GM12878 (cell line): ENCODE measurements around the gene YARS1. TPM values are rescaled to one million over a fixed set of nuclear protein-coding genes. Genes with fewer than 3 reads are reported as not detected.

Experiments
- ATAC-seq: fragments of 200-7000 bp; cut with Tn5 transposase; 3 replicates; pipeline ENCODE4 v1.9.1; 2020; ENCODE audit warnings: mild to moderate bottlenecking, moderate library complexity
- BruUV-seq: library from RNA; stranded (reverse); fragments of 400-500 nt; replicated peaks from 2 replicates; lab custom pipeline; 2021; lab: Mats Ljungman, UMichigan
- CTCF ChIA-PET: fragments of 300-600 bp; sonication (Branson Sonifier 250); formaldehyde crosslinking; extraction: SDS; loops from one replicate; lab custom pipeline; 2021; ENCODE audit warnings: inconsistent platforms; lab: Yijun Ruan, JAX
- POLR2A ChIA-PET: fragments of 350-600 bp; formaldehyde crosslinking; extraction: SDS; loops from one replicate; lab custom pipeline; 2021; ENCODE audit warnings: inconsistent platforms; lab: Charles Lee
- RAD21 ChIA-PET: fragments of 300-600 bp; sonication (Branson Sonifier 250); formaldehyde crosslinking; loops from one replicate; lab custom pipeline; 2023; ENCODE audit warnings: antibody characterized with exemption; ENCODE audit not compliant: unreplicated experiment; lab: Charles Lee
- SMC1A ChIA-PET: fragments of 300-600 bp; sonication (Branson Sonifier 250); formaldehyde crosslinking; loops from one replicate; lab custom pipeline; 2023; ENCODE audit not compliant: unreplicated experiment, uncharacterized antibody; lab: Charles Lee
- DNase-seq: peaks from one replicate; pipeline ENCODE4 v3.0.0-alpha.2; 2011; ENCODE audit warnings: low read depth, low spot score
- FAIRE-seq: peaks from 3 replicates; lab custom pipeline; 2011; peaks lifted over from hg19 to GRCh38; lab: Jason Lieb, UNC
- H2AFZ ChIP-seq: 2 replicates; pipeline ENCODE4 v1.6.0; 2011; ENCODE audit warnings: low read depth, low read length, control low read depth; ENCODE audit not compliant: control insufficient read depth
- H3K27ac ChIP-seq: 2 replicates; pipeline ENCODE4 v1.5.1; 2011; ENCODE audit warnings: control low read depth; ENCODE audit not compliant: control insufficient read depth, insufficient read depth
- H3K27me3 ChIP-seq, 2 experiments: replicated peaks in 1 of 2; 2 replicates each; pipeline versions ENCODE4 v1.6.0 to v1.6.1; 2011; ENCODE audit warnings: low read length in 1 of 2; ENCODE audit not compliant: control insufficient read depth in 2 of 2, insufficient read depth in 2 of 2
- H3K36me3 ChIP-seq, 2 experiments: 2 replicates each; pipeline ENCODE4 v1.5.1; 2011; ENCODE audit warnings: low read length in 1 of 2; ENCODE audit not compliant: control insufficient read depth in 2 of 2, insufficient read depth in 2 of 2
- H3K4me1 ChIP-seq: 2 replicates; pipeline ENCODE4 v1.6.1; 2011; ENCODE audit warnings: mild to moderate bottlenecking, low read length, moderate library complexity, mixed read lengths; ENCODE audit not compliant: control insufficient read depth, insufficient read depth
- H3K4me2 ChIP-seq: 2 replicates; pipeline ENCODE4 v1.6.0; 2011; ENCODE audit warnings: control low read depth; ENCODE audit not compliant: control insufficient read depth, insufficient read depth
- H3K4me3 ChIP-seq: fragments of 200-600 bp; sonication (generic); 2 replicates; pipeline ENCODE4 v1.5.1; 2016
- H3K79me2 ChIP-seq: 2 replicates; pipeline ENCODE4 v1.6.0; 2011; ENCODE audit warnings: low read length; ENCODE audit not compliant: control insufficient read depth, insufficient read depth
- H3K9ac ChIP-seq: 2 replicates; pipeline ENCODE4 v1.8.0; 2011; ENCODE audit warnings: low read length, control low read depth, mixed read lengths; ENCODE audit not compliant: control insufficient read depth, insufficient read depth
- H3K9me3 ChIP-seq: replicated peaks from 3 replicates; pipeline ENCODE4 v1.5.1; 2011; ENCODE audit warnings: mild to moderate bottlenecking, low read length; ENCODE audit not compliant: control insufficient read depth, insufficient read depth
- H4K20me1 ChIP-seq: 2 replicates; pipeline ENCODE4 v1.6.0; 2011; ENCODE audit not compliant: control insufficient read depth, insufficient read depth
- BCL11A ChIP-seq: IDR thresholded peaks from 2 replicates; pipeline ENCODE4 v1.6.1; 2011; ENCODE audit warnings: low read depth, low read length
- BMI1 ChIP-seq: fragments of 450-650 bp; IDR thresholded peaks from 2 replicates; pipeline ENCODE4 v1.6.1; 2016; ENCODE audit warnings: mild to moderate bottlenecking, moderate library complexity, borderline replicate concordance
- CBX3 ChIP-seq: fragments of 200-600 bp; sonication (generic); IDR thresholded peaks from 2 replicates; pipeline ENCODE4 v1.6.1; 2016; ENCODE audit warnings: low read depth, borderline replicate concordance
- FOS ChIP-seq: IDR thresholded peaks from 3 replicates; pipeline ENCODE4 v1.6.1; 2011; ENCODE audit warnings: borderline replicate concordance; ENCODE audit not compliant: insufficient read length; ENCODE audit errors: extremely low read depth
- PAX5 ChIP-seq: IDR thresholded peaks from 2 replicates; pipeline ENCODE4 v1.6.1; 2011; ENCODE audit warnings: low read depth, low read length, borderline replicate concordance
- PBX3 ChIP-seq: IDR thresholded peaks from 2 replicates; pipeline ENCODE4 v1.6.1; 2011; ENCODE audit warnings: mild to moderate bottlenecking, low read depth, low read length, moderate library complexity; ENCODE audit not compliant: insufficient replicate concordance
- PRDM15 ChIP-seq: fragments of 450-650 bp; formaldehyde crosslinking; IDR thresholded peaks from 2 replicates; pipeline ENCODE4 v1.4.0; 2020; ENCODE audit warnings: mild to moderate bottlenecking, moderate library complexity
- RAD51 ChIP-seq: fragments of 450-650 bp; IDR thresholded peaks from 2 replicates; pipeline ENCODE4 v1.6.1; 2016; ENCODE audit warnings: moderate library complexity, mild to moderate bottlenecking, inconsistent platforms
- RFX5 ChIP-seq: IDR thresholded peaks from 2 replicates; pipeline ENCODE4 v1.6.1; 2011; ENCODE audit warnings: low read depth, low read length, improper control_type of control experiment
- SMAD5 ChIP-seq: IDR thresholded peaks from 2 replicates; pipeline ENCODE4 v1.6.1; 2016; ENCODE audit warnings: antibody characterized with exemption, low read depth
- SMARCA5 ChIP-seq: fragments of 450-650 bp; IDR thresholded peaks from 2 replicates; pipeline ENCODE4 v1.6.1; 2017; ENCODE audit warnings: mild to moderate bottlenecking
- SUPT20H ChIP-seq: IDR thresholded peaks from 2 replicates; pipeline ENCODE4 v1.6.1; 2011; ENCODE audit warnings: low read depth, mild to moderate bottlenecking, low read length, moderate library complexity, borderline replicate concordance; ENCODE audit not compliant: control insufficient read depth
- TCF3 ChIP-seq: IDR thresholded peaks from 2 replicates; pipeline ENCODE4 v1.6.1; 2012; ENCODE audit warnings: low read depth, mild to moderate bottlenecking, low read length, borderline replicate concordance; ENCODE audit not compliant: insufficient read depth
- USF1 ChIP-seq: IDR thresholded peaks from 2 replicates; pipeline ENCODE4 v1.6.1; 2011; ENCODE audit warnings: borderline replicate concordance, low read depth, mild to moderate bottlenecking, moderate library complexity, mixed read lengths, low read length; ENCODE audit not compliant: insufficient read depth; ENCODE audit errors: extremely low read length
- WGBS: methylation state at CpG from one replicate; pipeline ENCODE4 v1.1.6; 2016; ENCODE audit warnings: low lambda C conversion rate; ENCODE audit not compliant: insufficient replicate concordance, insufficient coverage; ENCODE audit errors: missing lambda C conversion rate; 5-methylcytosine and 5-hydroxymethylcytosine counted together
- in situ Hi-C: fragments of 300-500 bp; cut with MboI; formaldehyde crosslinking; loops from 9 replicates; pipeline ENCODE4 v1.14.3; 2018; ENCODE audit warnings: mixed read lengths
- intact Hi-C: fragments of 100-400 bp; cut with micrococcal nuclease; formaldehyde crosslinking; loops from one replicate; pipeline ENCODE4 v1.14.2; 2022; ENCODE audit not compliant: unreplicated experiment
- polyA plus RNA-seq, 11 experiments: library from polyadenylated mRNA; depleted of rRNA in 4 of 11; unstranded in 6 of 11; stranded (reverse) in 5 of 11; fragments of >200 nt; fragmentation: Nextera tagmentation in 4 of 11; fragmentation: Illumina TruSeq in 1 of 11; extraction: Ambion mirVana in 4 of 11; extraction: Trizol in 1 of 11; gene quantifications; 1 replicate in 1 of 11; 2 replicates in 10 of 11; pipeline versions ENCODE4 v1.2.1 to v1.2.3, GENCODE V29; 2011 to 2016; ENCODE audit warnings: inconsistent platforms in 2 of 11, missing spikeins in 2 of 11, low read depth in 1 of 11
- total RNA-seq, 4 experiments: library from RNA; depleted of rRNA in 3 of 4; stranded (reverse); fragments of >200 nt in 3 of 4; fragmentation: Illumina TruSeq in 1 of 4; extraction: Trizol in 1 of 4; gene quantifications; 2 replicates each; pipeline versions ENCODE4 v1.2.1 to v1.2.3, GENCODE V29; 2013 to 2021

YARS1 gene
- total and polyA plus RNA-seq, 10 of the 15 experiments (the other 5 are each of a cell fraction or from before 2014, with no cell fraction given): 39.9 to 202 (median 136) TPM

- in situ Hi-C loops: no loop called here
- TF ChIP-seq CBX3 (no peak), BMI1 (no peak), PBX3 (no peak), RFX5 (no peak), USF1 (no peak), SMAD5 (no peak), BCL11A (no peak), SUPT20H (no peak), PAX5 (no peak), TCF3 (no peak), RAD51 (no peak), PRDM15 (CRISPR knock-in tag) (no peak), FOS (no peak), SMARCA5 (no peak)
- H3K27ac ChIP-seq: no peak overlapping the region
- CTCF ChIA-PET: interaction anchor here (1.1 kb wide), 2 partner anchors 10 to 16 kb away, joined by 3 read pairs; no protein-coding TSS in a partner anchor
- SMC1A ChIA-PET: interaction anchor here (0.8 kb wide), 1 partner anchor 29 kb away, joined by 3 read pairs; no protein-coding TSS in a partner anchor
- H3K4me1 ChIP-seq: no peaks in the 10 kb centered on the region
- no peak overlapping the region for H3K4me2 ChIP-seq
- H2AFZ ChIP-seq: no peak overlapping the region
- BruUV-seq: no TSS peak
- H3K36me3 ChIP-seq: no peaks in the 10 kb centered on the region
- RAD21 ChIA-PET: no interaction called here
- H4K20me1 ChIP-seq: no peaks in the 10 kb centered on the region
- 62% methylated on average over 6 of the region's 6 CpGs for WGBS
- H3K9ac ChIP-seq: no peak overlapping the region
- no peaks in the 10 kb centered on the region for H3K79me2 ChIP-seq
- H3K27me3 ChIP-seq: peaks cover 5 to 11% of the 10 kb centered on the region in 2 experiments
- H3K9me3 ChIP-seq: no peaks in the 10 kb centered on the region
- intact Hi-C loops: no loop called here
- H3K4me3 ChIP-seq: no peak overlapping the region
- DNase-seq (no peak), ATAC-seq (no peak), FAIRE-seq (no peak)
- POLR2A ChIA-PET: no interaction called here
These were observed 73.6 kb downstream of the YARS1 start for GRCh38 chr1:32743380-32744070.
